Measurements from ENCODE around the gene RBM20.
A peak's percentile ranks its signal among the peaks of the same experiment; 100 is the strongest.

The RBM20 gene

GRCh38 chr10:110870823-110871297, 226.7 kb downstream of the RBM20 start:
- peaks cover 0 to 1% (median under 1%) of the 10 kb centered on the region in 4 experiments for H3K36me3 ChIP-seq (ENCODE audit: control insufficient read depth in 4 of 4, insufficient read depth in 4 of 4, low read length in 3 of 4)
- H3K4me3 ChIP-seq (ENCODE audit: control insufficient read depth in 1 of 7, extremely low read depth in 1 of 7, insufficient read depth in 4 of 7, low read depth in 2 of 7, low read length in 6 of 7) = peak overlapping the region in 6 of 7 experiments; percentile 45 to 89 (median 78)
- peaks cover 45 to 70% (median 57%) of the 10 kb centered on the region in 4 experiments for H3K4me1 ChIP-seq (ENCODE audit: control extremely low read depth in 1 of 4, control insufficient read depth in 4 of 4, insufficient read depth in 4 of 4, low read length in 3 of 4)
- H3K9me3 ChIP-seq (ENCODE audit: control extremely low read depth in 1 of 5, control insufficient read depth in 4 of 5, insufficient read depth in 2 of 5, low read depth in 1 of 5, low read length in 4 of 5) = no peaks in the 10 kb centered on the region
- ChIA-PET CTCF (interaction anchor here (0.8 to 1.8 kb wide), 4 partner anchors 11 to 23 kb away, joined by 3 to 10 read pairs (median 4); no protein-coding TSS in a partner anchor), POLR2A (interaction anchor here (0.8 to 1.6 kb wide), 5 partner anchors 10 to 124 kb away, joined by 3 to 7 read pairs (median 4); no protein-coding TSS in a partner anchor)
- 76% methylated on average over 13 of the region's 13 CpGs for WGBS (ENCODE audit: insufficient coverage)
- peak overlapping the region; percentile 86 to 90 for H3K27ac ChIP-seq (ENCODE audit: insufficient read depth in 1 of 2, low read depth in 1 of 2, low read length in 2 of 2, poor library complexity in 1 of 2, severe bottlenecking in 2 of 2)
- peak in 1 of 3 donors; percentile 21 for DNase-seq
- no peaks in the 10 kb centered on the region for H3K27me3 ChIP-seq (replicated peaks in 2 of 5; ENCODE audit: control insufficient read depth in 4 of 5, insufficient read depth in 5 of 5, low read length in 4 of 5)

DNA sequence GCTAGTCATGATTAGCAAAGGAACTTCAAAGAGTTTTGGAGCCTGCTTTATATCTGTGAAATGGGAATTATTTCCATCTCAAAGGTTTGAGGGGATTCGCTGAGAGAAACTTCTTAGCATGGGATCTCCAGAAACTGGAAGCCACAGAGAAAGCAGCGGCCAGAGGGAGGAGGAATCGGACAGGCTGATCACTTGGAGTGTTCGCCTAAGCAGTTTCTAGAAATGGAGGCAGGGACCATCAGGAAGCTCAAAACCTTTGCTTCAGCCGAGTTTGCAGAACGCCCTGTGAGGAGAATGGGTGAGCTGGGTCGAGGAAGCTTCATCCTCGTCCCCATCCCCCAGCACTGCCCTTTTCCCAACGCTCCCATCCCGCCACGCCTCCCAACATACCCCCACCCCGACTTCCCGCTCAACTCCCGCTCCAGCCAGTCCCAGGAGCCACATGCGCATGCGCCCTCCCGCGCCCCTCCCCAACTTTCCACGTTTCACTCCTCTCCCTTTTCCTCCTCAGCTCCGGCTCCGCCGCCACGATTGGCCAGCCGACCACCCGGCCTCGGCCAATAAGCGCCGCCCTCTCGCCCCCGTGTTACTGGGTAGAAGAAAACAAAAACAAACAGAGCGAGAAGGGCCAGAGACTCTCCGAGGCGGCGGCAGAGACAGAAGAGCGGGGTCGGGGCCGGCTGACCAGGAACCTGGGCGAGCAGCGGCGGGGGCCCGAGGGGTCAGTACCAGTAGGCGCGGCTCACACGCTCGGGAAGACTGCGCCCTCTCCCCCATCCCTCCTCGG, 227.4 kb downstream of the RBM20 start, which contains the start of gene PDCD4:
Gene PDCD4, plus strand, starts transcription at position 631 of the 787 bp plus-strand sequence. CDS start 4,100 bp downstream, outside the sequence.
- H3K36me3 ChIP-seq (ENCODE audit: control insufficient read depth in 4 of 4, insufficient read depth in 4 of 4, low read length in 3 of 4) = peaks cover 0 to 4% (median under 1%) of the 10 kb centered on the region in 4 experiments
- WGBS (ENCODE audit: insufficient coverage) = under 1% methylated on average over 28 of the region's 47 CpGs
- H3K4me1 ChIP-seq (ENCODE audit: control extremely low read depth in 1 of 4, control insufficient read depth in 4 of 4, insufficient read depth in 4 of 4, low read length in 3 of 4) = peaks cover 42 to 64% (median 56%) of the 10 kb centered on the region in 4 experiments
- no peaks in the 10 kb centered on the region for H3K9me3 ChIP-seq (ENCODE audit: control extremely low read depth in 1 of 5, control insufficient read depth in 4 of 5, insufficient read depth in 2 of 5, low read depth in 1 of 5, low read length in 4 of 5)
- no peaks in the 10 kb centered on the region for H3K27me3 ChIP-seq (replicated peaks in 2 of 5; ENCODE audit: control insufficient read depth in 4 of 5, insufficient read depth in 5 of 5, low read length in 4 of 5)
- CTCF ChIA-PET = interaction anchor here (0.7 to 1.2 kb wide), 4 partner anchors 11 to 25 kb away, joined by 3 to 10 read pairs (median 4); no protein-coding TSS in a partner anchor
- POLR2A ChIA-PET = interaction anchor here (0.6 to 1.6 kb wide), 12 partner anchors 9 to 715 kb away, joined by 3 to 7 read pairs (median 4); partner anchors contain the start of gene BBIP1
- DNase-seq = peak; percentile 94 to 96 (median 95)
- peak within 1 kb of the TSS; percentile 86 to 90 for H3K27ac ChIP-seq (ENCODE audit: insufficient read depth in 1 of 2, low read depth in 1 of 2, low read length in 2 of 2, poor library complexity in 1 of 2, severe bottlenecking in 2 of 2)
- peak within 1 kb of the TSS; percentile 45 to 93 (median 79) for H3K4me3 ChIP-seq (ENCODE audit: control insufficient read depth in 1 of 7, extremely low read depth in 1 of 7, insufficient read depth in 4 of 7, low read depth in 2 of 7, low read length in 6 of 7)

DNA sequence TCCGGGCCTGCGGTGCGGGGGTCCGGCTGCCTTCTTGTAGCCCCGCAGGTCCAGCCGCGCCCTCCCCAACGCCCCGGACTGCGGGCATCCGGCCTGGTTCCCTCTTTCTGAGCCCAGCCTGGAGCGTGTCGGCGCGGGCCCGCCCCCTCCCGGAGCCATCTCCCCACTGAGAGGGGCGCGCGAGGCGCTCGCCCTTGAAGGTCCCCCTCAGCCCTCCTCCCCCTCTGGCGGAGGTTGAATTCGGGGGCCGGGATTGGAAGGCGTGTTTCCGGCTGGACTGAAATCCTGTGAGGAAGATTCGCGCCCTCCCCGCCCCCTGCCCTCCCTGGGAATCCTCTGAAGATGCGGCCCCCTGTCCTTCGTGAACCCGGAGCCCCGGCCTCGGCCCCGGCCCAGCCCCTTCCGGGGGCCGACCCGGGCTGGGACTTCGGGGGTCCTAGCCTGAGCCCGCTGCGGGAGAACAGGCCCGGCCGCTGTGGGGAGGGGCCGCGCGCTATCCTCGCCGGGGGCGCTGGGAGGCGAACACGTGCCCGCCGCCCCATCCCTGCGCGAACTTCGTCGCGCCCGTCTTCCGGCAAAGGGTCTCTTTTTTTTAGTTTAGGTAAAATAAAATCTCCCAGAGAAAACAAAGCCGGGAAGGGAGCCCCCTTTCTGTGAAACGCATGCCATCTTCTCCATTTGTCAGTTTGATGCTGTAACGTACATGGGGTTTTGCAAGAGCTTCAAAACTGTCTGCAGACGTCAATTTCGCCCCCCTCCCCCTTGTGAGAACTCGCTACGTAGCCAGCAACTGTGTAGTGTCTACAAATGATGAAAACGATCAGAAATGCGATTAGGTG, 228.2 kb downstream of the RBM20 start:
- WGBS (ENCODE audit: insufficient coverage) = 0% methylated on average over 58 of the region's 70 CpGs
- peak; percentile 90 to 94 (median 94) for DNase-seq
- Histone ChIP-seq H3K4me3 (ENCODE audit: control insufficient read depth in 1 of 7, extremely low read depth in 1 of 7, insufficient read depth in 4 of 7, low read depth in 2 of 7, low read length in 6 of 7) (peak overlapping the region; percentile 45 to 93 (median 79)), H3K4me1 (ENCODE audit: control extremely low read depth in 1 of 4, control insufficient read depth in 4 of 4, insufficient read depth in 4 of 4, low read length in 3 of 4) (peaks cover 37 to 56% (median 50%) of the 10 kb centered on the region in 4 experiments), H3K36me3 (ENCODE audit: control insufficient read depth in 4 of 4, insufficient read depth in 4 of 4, low read length in 3 of 4) (peaks cover 0 to 9% (median 2%) of the 10 kb centered on the region in 4 experiments), H3K27ac (ENCODE audit: insufficient read depth in 1 of 2, low read depth in 1 of 2, low read length in 2 of 2, poor library complexity in 1 of 2, severe bottlenecking in 2 of 2) (peak overlapping the region; percentile 86 to 90), H3K27me3 (replicated peaks in 2 of 5; ENCODE audit: control insufficient read depth in 4 of 5, insufficient read depth in 5 of 5, low read length in 4 of 5) (no peaks in the 10 kb centered on the region), H3K9me3 (ENCODE audit: control extremely low read depth in 1 of 5, control insufficient read depth in 4 of 5, insufficient read depth in 2 of 5, low read depth in 1 of 5, low read length in 4 of 5) (no peaks in the 10 kb centered on the region)
- ChIA-PET POLR2A (interaction anchor here (0.7 to 1.8 kb wide), 9 partner anchors 8 to 69 kb away, joined by 3 to 7 read pairs (median 4); no protein-coding TSS in a partner anchor), CTCF (interaction anchor here (0.7 to 1.7 kb wide), 8 partner anchors 10 to 134 kb away, joined by 3 to 10 read pairs (median 4); no protein-coding TSS in a partner anchor)

GRCh38 chr10:110872984-110873923, 229.1 kb downstream of the RBM20 start:
- H3K9me3 ChIP-seq (ENCODE audit: control extremely low read depth in 1 of 5, control insufficient read depth in 4 of 5, insufficient read depth in 2 of 5, low read depth in 1 of 5, low read length in 4 of 5) = no peaks in the 10 kb centered on the region
- ChIA-PET CTCF (interaction anchor here (0.7 to 1.7 kb wide), 8 partner anchors 9 to 134 kb away, joined by 3 to 6 read pairs (median 3); no protein-coding TSS in a partner anchor), POLR2A (interaction anchor here (0.7 to 1.8 kb wide), 4 partner anchors 10 to 69 kb away, joined by 3 to 6 read pairs (median 3); no protein-coding TSS in a partner anchor)
- WGBS (ENCODE audit: insufficient coverage) = 12% methylated on average over 6 of the region's 16 CpGs
- H3K36me3 ChIP-seq (ENCODE audit: control insufficient read depth in 4 of 4, insufficient read depth in 4 of 4, low read length in 3 of 4) = peaks cover under 1 to 13% (median 3%) of the 10 kb centered on the region in 4 experiments
- no peaks in the 10 kb centered on the region for H3K27me3 ChIP-seq (replicated peaks in 2 of 5; ENCODE audit: control insufficient read depth in 4 of 5, insufficient read depth in 5 of 5, low read length in 4 of 5)
- H3K27ac ChIP-seq (ENCODE audit: insufficient read depth in 1 of 2, low read depth in 1 of 2, low read length in 2 of 2, poor library complexity in 1 of 2, severe bottlenecking in 2 of 2) = peak overlapping the region; percentile 86 to 90
- DNase-seq = no peak
- peaks cover 30 to 47% (median 41%) of the 10 kb centered on the region in 4 experiments for H3K4me1 ChIP-seq (ENCODE audit: control extremely low read depth in 1 of 4, control insufficient read depth in 4 of 4, insufficient read depth in 4 of 4, low read length in 3 of 4)
- peak overlapping the region; percentile 45 to 93 (median 79) for H3K4me3 ChIP-seq (ENCODE audit: control insufficient read depth in 1 of 7, extremely low read depth in 1 of 7, insufficient read depth in 4 of 7, low read depth in 2 of 7, low read length in 6 of 7)

DNA sequence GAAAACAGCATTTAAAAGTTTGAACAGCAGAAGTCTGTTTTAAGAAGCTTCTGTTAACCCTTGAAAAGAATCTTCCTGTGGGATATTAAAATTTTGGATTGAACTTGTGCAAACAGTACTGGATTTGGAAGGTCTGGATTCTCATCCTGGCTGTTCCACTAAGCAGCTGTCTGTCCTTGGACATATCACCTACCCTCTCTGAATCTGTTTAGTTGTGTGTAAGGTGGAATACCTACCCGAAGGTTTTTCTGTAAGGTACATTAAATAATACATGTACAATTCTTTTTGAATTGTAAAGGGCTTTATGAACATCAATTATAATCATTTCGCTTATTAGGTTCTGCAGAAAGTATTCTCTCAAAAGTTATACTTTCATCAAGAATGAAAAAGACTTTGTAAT, 229.8 kb downstream of the RBM20 start:
- WGBS (ENCODE audit: insufficient coverage) = no CpG with 5 or more reads among the region's 2 CpGs
- CTCF ChIA-PET = interaction anchor here (0.9 to 1.7 kb wide), 4 partner anchors 32 to 135 kb away, joined by 3 to 6 read pairs (median 3); no protein-coding TSS in a partner anchor
- H3K4me1 ChIP-seq (ENCODE audit: control extremely low read depth in 1 of 4, control insufficient read depth in 4 of 4, insufficient read depth in 4 of 4, low read length in 3 of 4) = peaks cover 27 to 40% (median 35%) of the 10 kb centered on the region in 4 experiments
- no peaks in the 10 kb centered on the region for H3K27me3 ChIP-seq (replicated peaks in 2 of 5; ENCODE audit: control insufficient read depth in 4 of 5, insufficient read depth in 5 of 5, low read length in 4 of 5)
- POLR2A ChIA-PET = interaction anchor here (1.8 kb wide), 1 partner anchor 70 kb away, joined by 6 read pairs; no protein-coding TSS in a partner anchor
- H3K27ac ChIP-seq (ENCODE audit: insufficient read depth in 1 of 2, low read depth in 1 of 2, low read length in 2 of 2, poor library complexity in 1 of 2, severe bottlenecking in 2 of 2) = peak overlapping the region; percentile 86 to 90
- DNase-seq = no peak
- peak overlapping the region in 6 of 7 experiments; percentile 45 to 89 (median 78) for H3K4me3 ChIP-seq (ENCODE audit: control insufficient read depth in 1 of 7, extremely low read depth in 1 of 7, insufficient read depth in 4 of 7, low read depth in 2 of 7, low read length in 6 of 7)
- H3K36me3 ChIP-seq (ENCODE audit: control insufficient read depth in 4 of 4, insufficient read depth in 4 of 4, low read length in 3 of 4) = peaks cover 4 to 20% (median 6%) of the 10 kb centered on the region in 4 experiments
- no peaks in the 10 kb centered on the region for H3K9me3 ChIP-seq (ENCODE audit: control extremely low read depth in 1 of 5, control insufficient read depth in 4 of 5, insufficient read depth in 2 of 5, low read depth in 1 of 5, low read length in 4 of 5)
